GOT3 (cell line): ENCODE data around the gene GPA33.

ENCODE experiments used
- DNase-seq: peaks from one replicate; lab custom pipeline; 2025; ENCODE audit warnings: mixed read lengths; lab: John Stamatoyannopoulos, UW

The GPA33 gene

GRCh38 chr1:167117225-167117624 is 27.0 kb upstream of the GPA33 start:
- no peak for DNase-seq

DNA sequence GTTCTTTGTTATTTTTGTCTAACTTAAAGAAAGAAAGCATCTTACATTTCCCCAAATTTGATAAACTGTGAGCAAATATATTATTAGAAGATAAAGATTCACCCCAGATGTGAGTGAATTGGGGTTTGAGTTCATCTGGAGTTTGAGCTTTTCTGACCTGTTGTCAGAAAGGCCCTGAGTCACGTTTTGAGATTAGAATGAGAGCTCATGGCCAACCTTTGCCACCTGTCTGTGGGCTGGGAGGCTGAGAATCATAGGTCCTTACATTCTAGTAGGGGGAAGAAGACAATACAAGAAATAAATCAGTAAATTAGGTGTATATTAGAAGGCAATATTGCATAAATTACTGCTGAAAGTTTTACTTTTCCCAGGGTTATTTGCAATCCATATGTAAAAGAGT is 26.0 kb upstream of the GPA33 start:
- DNase-seq: no peak

DNA sequence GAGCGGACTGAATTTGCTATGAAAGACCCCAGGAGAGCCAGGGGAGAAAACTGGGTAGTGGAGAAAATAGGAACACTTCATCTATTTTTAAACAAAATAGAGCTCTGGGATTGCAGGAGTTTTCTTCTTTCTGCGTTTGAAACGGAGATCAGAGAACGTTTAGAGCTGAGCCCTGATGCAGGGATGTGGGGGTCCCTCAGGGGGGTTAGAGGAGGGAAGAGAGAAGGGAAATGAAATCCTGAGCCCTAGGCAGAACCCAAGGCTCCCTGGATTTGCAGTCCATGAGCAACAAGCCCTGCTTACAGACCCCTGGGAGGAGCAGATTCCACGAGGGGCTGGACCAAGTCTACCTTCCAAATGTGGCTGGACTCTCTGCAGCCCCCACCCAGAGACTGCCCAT is 25.5 kb upstream of the GPA33 start:
- DNase-seq: no peak

GRCh38 chr1:167114725-167115124 is 24.5 kb upstream of the GPA33 start:
- DNase-seq: no peak

DNA sequence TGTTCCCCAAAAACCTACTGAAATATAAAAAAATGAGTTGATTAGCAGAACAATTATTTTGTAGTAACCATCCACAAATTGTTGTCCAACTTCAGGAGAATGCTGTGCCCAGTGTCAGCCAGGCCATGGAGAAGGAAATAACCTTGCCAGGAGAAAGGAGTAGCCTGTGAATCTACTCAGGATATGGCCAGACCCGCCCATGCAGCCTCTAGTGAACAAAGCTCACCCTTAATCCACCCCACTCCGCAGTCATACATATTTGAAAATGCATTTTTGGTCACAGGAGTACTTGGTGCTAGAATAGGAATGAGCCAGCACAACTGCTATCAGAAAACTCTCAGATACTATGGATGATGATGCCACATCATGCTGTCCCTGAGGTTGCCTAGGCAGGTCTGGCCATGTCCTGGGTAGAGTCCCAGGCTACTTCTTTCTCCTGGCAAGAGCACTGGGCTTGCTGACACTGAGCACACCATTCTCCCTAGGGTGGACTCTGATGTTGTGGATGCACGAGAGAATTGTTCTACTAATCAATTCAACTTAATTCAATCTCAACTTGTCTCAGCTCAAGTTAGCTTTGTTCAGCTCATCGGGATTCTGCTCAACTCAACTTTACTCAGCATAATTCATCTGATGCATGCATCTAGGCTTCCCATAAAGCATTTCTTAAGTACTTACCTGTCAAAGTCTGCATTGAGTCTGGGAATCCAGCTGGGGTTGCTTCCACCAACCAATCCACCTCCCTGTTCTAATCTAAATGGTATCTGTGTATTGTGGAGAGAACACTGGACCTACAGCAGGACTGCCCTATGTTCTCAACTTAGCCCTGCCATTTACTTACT is 21.9 kb upstream of the GPA33 start:
- no peak for DNase-seq

DNA sequence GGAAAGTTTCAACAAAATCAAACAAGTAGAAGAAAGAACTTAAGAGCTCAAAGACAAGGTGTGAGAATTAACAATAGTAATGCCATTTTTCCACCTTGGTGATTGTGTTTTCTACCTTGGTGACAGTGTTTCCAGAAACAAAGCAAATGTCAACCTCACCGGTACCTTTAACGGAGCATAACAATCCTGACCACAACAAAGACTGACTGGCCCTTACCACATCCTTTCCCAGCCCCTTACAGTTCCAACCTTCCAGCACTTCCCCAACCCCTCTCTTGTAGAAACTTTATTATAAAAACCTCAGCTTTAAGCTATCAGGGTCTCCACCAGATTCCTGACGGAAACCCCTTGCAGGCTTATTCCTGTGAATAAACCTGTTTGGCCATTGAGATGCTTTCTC is 20.4 kb upstream of the GPA33 start:
- DNase-seq: no peak

DNA sequence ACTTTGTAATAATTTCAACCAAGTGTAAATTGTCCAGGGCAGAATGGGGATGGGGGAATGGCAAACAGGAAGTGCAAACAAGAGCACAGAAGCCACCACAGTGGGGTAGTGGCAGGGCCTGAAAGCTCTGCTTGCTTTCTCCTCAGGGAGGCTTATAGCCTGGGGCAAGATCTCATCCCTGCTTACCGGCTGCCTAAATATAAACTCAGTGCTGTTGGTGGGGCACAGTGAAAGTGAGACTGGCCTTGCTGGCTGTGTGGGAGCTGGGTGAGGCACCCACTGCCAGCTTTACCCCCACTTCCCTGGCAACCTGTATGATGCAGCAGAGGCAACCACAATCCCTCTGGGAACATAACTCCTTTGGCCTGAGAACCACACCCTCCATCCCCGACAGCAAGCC is 18.9 kb upstream of the GPA33 start:
- no peak for DNase-seq

- DNase-seq: no peak
Observed at GRCh38 chr1:167107456-167107855, 17.3 kb upstream of the GPA33 start.

DNA sequence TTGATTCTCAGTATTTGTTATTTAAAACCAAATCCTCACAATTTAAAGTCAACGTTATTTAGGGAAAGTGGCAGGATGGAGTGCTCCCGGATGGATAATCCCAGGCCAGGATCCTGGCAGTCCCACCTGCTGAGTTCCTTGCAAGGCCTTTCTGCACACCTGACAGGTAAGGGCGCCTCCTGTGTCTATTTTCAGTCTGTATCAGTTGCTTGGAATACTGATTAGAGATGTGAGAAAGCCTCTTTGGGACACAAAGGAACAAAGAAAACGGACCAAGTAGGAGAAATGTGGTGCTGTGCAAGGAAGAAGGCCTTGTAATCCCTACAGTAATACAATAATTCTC is 15.9 kb upstream of the GPA33 start:
- no peak for DNase-seq

DNA sequence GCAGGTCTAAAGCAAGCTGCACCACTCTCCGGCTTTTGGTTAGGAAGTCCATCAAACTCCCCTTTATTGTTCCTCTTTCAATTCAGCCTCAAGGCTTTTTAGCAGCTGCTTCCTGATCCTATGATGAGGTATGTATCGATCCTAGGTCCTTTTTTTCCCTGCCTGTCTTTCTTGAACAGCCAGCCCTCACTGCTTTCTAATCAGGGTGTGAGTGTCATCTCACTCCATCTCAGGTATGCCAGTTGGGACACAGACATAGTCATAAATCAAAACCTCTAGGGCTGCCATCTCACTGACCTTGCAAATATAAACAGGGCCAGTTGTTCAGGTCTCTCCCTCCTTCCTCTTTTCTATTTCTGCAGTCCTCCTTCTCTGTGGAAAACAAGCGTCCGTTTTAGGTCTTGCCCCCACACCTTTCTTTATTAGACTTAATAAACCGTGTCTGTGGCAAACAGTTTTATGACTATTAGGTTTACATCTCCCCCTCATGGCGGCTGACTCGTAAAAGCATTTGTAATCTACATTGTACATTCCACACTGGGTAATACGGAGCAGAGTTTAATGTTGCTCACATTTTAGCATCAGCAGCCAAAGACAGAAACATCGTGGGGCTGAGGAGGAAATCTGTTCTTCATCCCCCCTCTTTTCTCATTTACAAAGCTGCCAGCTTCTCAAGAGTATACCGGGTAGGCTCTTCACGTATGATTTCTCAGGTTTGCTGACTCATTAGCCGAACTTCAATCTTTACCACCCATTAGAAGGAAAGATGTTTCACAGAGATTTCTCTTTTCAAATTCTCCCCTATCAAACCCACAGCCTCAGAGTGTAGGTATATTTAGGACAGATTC is 15.3 kb upstream of the GPA33 start:
- no peak for DNase-seq

GRCh38 chr1:167104256-167104633 is 14.1 kb upstream of the GPA33 start:
- DNase-seq: no peak

DNA sequence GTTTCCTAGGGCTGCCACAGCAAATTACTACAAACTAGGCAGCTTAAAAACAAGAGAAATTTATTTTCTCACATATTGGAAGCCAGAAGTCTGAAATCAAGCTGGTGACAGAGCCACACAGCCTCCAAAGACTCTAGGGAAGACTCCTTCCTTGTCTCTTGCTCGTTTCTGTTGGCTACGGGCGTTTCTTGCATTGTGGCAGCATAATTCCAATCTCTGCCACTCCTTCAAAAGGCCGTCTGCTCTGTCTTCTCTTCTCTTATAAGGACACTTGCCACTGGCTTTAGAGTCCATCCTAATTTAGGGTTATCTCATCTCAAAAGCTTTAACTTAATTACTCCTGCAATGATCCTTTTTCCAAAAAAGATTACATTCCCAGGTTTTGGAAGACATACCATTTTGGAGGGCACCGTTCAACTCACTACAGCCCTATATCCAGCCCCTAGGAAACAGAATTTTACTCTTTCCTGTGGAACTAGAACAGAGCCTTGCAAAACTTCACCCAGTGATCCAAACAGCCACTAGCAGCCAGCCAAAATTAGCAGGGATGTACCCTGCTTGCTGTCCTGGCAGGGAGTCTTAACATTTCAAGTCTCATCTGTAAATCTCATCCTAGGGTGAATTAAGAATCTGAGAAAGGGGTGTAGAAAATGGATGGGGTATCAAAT is 12.9 kb upstream of the GPA33 start:
- no peak for DNase-seq

DNA sequence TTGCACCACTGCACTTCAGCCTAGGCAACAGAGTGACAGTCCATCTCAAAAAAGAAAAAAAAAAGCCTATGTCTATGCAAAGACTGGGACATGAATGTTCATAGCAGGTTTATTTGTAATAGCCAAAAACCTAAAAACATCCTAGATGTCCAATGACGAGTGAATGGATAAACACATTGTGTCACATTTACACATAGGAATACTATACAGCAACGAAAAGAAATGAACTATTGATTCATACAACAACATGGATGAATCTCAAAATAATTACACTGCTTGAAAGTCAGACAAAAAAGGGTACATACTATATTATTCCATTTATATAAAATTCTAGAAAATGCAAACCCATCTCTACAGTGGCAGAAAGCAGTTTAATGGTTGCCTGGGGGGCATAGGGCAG is 11.6 kb upstream of the GPA33 start:
- no peak for DNase-seq

GRCh38 chr1:167100730-167101129 is 10.6 kb upstream of the GPA33 start:
- DNase-seq: no peak

DNA sequence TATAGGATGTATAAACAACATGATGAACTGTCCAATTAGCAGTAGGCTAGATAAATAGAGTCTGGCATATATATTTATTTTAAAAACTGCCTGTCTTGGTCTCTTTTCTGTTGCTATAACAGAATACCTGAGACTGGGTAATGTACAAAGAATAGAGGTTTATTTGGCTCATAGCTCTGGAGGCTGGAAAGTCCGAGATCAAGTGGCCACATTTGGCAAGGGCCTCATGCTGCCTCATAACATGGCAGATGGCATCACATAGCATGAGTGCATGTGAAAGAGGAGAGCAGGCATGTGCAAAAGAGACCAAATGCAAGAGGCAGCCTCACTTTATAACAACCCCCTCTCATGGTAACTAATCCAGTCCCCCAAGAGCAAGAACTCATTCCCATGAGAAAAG is 9.7 kb upstream of the GPA33 start:
- no peak for DNase-seq

- DNase-seq: no peak
Observed at GRCh38 chr1:167095368-167095767, 5.2 kb upstream of the GPA33 start.

DNA sequence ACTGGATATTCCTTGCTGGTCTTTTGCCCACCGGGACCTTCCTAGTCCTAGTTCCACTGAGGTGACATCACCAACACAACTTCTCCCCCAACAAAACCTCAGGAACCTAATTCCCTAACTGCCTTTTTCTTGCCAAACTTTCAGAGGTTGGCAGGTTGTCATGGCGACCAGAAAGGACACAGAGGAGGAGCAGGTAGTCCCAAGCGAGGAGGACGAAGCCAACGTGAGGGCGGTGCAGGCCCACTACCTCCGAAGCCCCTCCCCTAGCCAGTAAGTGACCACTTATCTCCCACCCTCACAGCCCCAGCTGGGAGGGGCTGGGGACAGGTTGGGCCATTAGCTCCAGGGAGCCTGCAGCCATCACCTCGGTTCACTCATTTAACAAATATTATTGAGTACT is 4.5 kb upstream of the GPA33 start:
- no peak for DNase-seq

GRCh38 chr1:167093846-167094516 is 3.8 kb upstream of the GPA33 start, which contains the start of gene STYXL2:
Gene STYXL2, plus strand, starts transcription at chr1:167094075. Its CDS starts 775 bp downstream, at chr1:167094850.
- no peak for DNase-seq

GRCh38 chr1:167092653-167093052 is 2.5 kb upstream of the GPA33 start:
- no peak for DNase-seq

DNA sequence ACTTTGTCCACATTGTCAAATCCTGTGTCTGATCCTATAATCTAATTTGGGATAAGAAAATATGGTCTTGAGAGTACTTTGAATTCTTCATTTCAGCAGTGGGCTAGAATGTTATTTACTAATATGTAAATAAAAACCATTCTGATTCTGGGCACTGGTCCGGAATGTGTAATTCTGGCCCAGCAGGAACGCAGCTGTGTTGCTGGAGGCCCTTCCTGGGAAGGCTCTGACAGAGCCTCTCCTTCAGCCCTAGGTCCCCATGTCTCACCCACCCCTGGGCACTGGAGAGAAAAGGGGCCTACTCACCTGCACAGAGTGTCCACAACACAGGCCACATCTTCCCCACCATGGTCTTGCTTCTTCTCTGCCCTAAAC is 251 bp downstream of the GPA33 start:
- DNase-seq: no peak

GRCh38 chr1:167088746-167089417 is 1.3 kb downstream of the GPA33 start:
- no peak for DNase-seq

DNA sequence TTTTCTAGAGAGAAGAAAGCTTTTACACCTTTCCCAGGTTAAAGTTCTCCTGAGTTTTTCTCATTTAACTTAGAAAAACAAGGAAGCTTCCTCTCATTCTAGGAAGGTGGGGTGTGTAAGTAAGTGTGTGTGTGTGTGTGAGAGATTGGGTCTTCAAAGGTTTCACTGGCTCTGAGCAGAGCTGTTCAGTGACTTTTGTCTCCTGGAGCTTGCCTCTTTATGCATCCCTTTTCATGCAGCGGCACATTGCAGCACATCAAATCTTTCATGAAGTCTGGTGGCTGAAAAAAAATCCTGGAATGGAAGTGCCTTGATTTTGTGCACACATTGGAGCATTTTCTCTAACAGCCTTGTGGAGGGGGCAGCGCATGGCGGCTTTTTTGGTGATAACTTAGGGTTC is 3.4 kb downstream of the GPA33 start:
- no peak for DNase-seq
